Stimulated activated naive CD8-positive, alpha-beta T cell treated with anti-CD3 and anti-CD28 coated beads, Interleukin-15, Interleukin-2, amounts not matched to agents 100 ng/mL and 50 ng/mL, for 24 hours (primary cell): ENCODE results near the gene IFRD2.

Experiments
- H3K27ac Mint-ChIP-seq: one replicate; pipeline ENCODE4 v1.8.0; 2021; ENCODE audit warnings: mild to moderate bottlenecking, mixed read lengths
- H3K27me3 Mint-ChIP-seq: one replicate; pipeline ENCODE4 v1.8.0; 2021; ENCODE audit warnings: mixed read lengths
- H3K36me3 Mint-ChIP-seq: one replicate; pipeline ENCODE4 v1.8.0; 2021; ENCODE audit warnings: low read depth, mixed read lengths
- H3K4me1 Mint-ChIP-seq: one replicate; pipeline ENCODE4 v1.8.0; 2021; ENCODE audit warnings: low read depth, mixed read lengths
- H3K4me3 Mint-ChIP-seq: one replicate; pipeline ENCODE4 v1.8.0; 2021; ENCODE audit warnings: mild to moderate bottlenecking, mixed read lengths
- H3K9me3 Mint-ChIP-seq: one replicate; pipeline ENCODE4 v1.8.0; 2021; ENCODE audit warnings: mixed read lengths

IFRD2 gene

GRCh38 chr3:50298836-50299637, 6.8 kb upstream of the IFRD2 start, which contains the start of the genes HYAL3 and NAA80:
Gene HYAL3 (minus strand): TSS chr3:50299405. CDS start chr3:50295602, 3,803 bp downstream.
Gene NAA80 (minus strand): TSS chr3:50299405. CDS start chr3:50297463, 1,942 bp downstream.
- Mint-ChIP-seq H3K9me3 (no peaks in the 10 kb centered on the region), H3K36me3 (no peaks in the 10 kb centered on the region), H3K4me3 (peak within 1 kb of the TSS; percentile 99), H3K27ac (peak within 1 kb of the TSS; percentile 99), H3K27me3 (no peaks in the 10 kb centered on the region), H3K4me1 (peaks cover 22% of the 10 kb centered on the region)

DNA sequence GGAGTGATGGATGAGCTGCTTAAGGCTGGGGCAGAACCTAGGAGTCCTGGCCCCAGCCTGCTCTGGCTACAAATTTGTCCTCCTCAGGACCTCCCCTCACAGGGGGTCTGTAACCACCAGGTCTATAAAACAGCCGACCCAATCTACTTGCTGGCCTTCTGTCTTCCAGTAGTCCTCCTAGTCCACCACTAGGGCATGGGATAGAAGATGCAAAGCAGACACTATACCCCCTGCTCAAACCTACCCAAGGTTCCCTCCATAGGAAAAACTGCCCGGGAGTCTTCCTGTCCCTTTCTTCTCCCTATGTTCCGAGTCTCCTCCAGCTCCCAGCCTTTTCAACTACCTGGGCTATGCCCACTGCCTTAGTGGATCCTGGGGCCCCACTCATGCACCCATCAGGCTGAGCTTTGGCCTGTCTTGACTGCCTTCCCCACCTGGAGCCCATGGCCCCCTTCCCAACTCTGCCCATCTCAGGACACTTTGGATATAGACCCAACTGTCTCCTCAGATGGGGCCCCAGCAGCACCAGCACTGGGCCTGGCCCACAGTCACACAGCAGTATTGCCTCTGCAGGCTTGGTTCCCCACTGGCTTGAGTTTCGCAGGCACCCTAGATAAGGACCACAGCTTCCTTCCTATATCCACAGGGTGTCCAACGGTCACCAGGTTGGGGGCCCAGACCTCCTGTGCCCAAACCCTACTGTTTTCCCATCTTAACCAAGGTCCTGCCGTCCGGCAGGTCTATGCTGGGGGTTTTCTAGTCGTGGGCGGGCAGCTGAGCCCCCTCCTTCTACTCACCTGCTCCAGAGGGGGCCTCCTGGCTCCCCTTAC, 5.9 kb upstream of the IFRD2 start:
- H3K27ac Mint-ChIP-seq, result peak overlapping the region; percentile 99
- H3K4me1 Mint-ChIP-seq, result peaks cover 22% of the 10 kb centered on the region
- no peaks in the 10 kb centered on the region for H3K36me3 Mint-ChIP-seq
- H3K27me3 Mint-ChIP-seq, result no peaks in the 10 kb centered on the region
- no peaks in the 10 kb centered on the region for H3K9me3 Mint-ChIP-seq
- H3K4me3 Mint-ChIP-seq, result peak overlapping the region; percentile 99

GRCh38 chr3:50297384-50297775, 5.2 kb upstream of the IFRD2 start:
- Mint-ChIP-seq H3K4me1 (peaks cover 29% of the 10 kb centered on the region), H3K27me3 (no peaks in the 10 kb centered on the region), H3K36me3 (no peaks in the 10 kb centered on the region), H3K27ac (no peak overlapping the region), H3K9me3 (no peaks in the 10 kb centered on the region), H3K4me3 (no peak overlapping the region)

- no peak overlapping the region for H3K4me3 Mint-ChIP-seq
- H3K4me1 Mint-ChIP-seq, result peaks cover 30% of the 10 kb centered on the region
- H3K27me3 Mint-ChIP-seq, result no peaks in the 10 kb centered on the region
- no peak overlapping the region for H3K27ac Mint-ChIP-seq
- no peaks in the 10 kb centered on the region for H3K36me3 Mint-ChIP-seq
- no peaks in the 10 kb centered on the region for H3K9me3 Mint-ChIP-seq
Observed at GRCh38 chr3:50296721-50297383, 4.6 kb upstream of the IFRD2 start.

- Mint-ChIP-seq H3K27me3 (no peaks in the 10 kb centered on the region), H3K4me3 (no peak overlapping the region), H3K4me1 (peaks cover 34% of the 10 kb centered on the region), H3K27ac (no peak overlapping the region), H3K9me3 (no peaks in the 10 kb centered on the region), H3K36me3 (peaks cover 5% of the 10 kb centered on the region)
Observed at GRCh38 chr3:50295553-50296431, 3.6 kb upstream of the IFRD2 start.

GRCh38 chr3:50294492-50295403, 2.5 kb upstream of the IFRD2 start:
- Mint-ChIP-seq H3K27me3 (no peaks in the 10 kb centered on the region), H3K36me3 (peaks cover 9% of the 10 kb centered on the region), H3K27ac (no peak overlapping the region), H3K9me3 (no peaks in the 10 kb centered on the region), H3K4me3 (no peak overlapping the region), H3K4me1 (peaks cover 28% of the 10 kb centered on the region)

DNA sequence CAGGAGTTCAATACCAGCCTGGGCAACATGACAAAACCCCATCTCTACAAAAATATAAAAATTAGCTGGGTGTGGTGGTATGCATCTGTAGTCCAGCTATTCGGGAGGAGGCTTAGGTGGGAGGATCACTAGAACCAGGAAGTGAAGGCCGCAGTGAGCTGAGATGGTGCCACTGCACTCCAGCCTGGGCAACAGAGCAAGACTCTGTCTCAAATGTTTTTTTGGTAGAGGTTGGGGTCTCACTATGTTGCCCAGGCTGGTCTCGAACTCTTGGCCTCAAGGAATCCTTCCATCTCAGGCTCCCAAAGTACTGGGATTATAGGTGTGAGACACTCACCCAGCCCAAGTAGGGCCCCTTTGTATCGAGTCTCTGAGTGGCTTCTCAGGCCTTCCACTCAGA, 1.9 kb upstream of the IFRD2 start:
- Mint-ChIP-seq H3K4me3 (no peak overlapping the region), H3K36me3 (peaks cover 16% of the 10 kb centered on the region), H3K27ac (no peak overlapping the region)

DNA sequence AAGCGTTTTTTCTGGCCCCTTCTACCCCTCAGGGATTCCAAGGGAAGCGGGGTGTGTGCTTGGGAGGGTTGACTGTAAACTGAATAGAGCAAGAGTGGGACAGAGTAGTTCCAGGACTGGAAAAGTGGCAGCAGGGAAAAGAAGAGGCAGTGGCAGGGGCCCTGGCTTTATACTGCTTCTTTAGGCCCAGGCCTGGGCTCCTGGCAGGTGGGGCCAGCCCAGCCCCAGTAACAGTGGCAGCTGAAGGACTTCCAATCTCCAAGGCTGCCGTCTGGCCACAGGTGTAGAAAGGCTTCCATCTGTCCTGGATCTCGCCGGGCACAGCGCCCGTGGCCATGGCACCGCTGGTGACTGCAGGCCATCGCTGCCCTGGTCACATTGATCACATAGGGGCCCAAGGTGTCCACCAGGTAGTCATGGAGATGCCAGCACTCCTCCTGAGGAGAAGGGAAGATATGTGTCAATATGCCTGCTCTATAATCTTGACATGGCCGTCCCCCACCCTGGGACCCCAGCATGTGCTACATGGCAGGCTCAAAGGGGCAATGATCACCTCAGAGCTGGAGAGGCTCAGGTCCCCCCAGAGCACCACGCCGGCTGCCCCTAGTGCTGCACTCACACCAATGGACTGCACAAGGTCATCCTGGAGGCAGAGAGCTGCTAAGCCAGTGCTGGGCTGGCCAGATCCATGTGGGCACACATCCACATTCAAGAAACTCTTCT, 1.0 kb upstream of the IFRD2 start:
- Mint-ChIP-seq H3K27ac (peak overlapping the region; percentile 94), H3K36me3 (peaks cover 23% of the 10 kb centered on the region), H3K9me3 (no peaks in the 10 kb centered on the region), H3K4me1 (peaks cover 21% of the 10 kb centered on the region), H3K27me3 (no peaks in the 10 kb centered on the region), H3K4me3 (peak overlapping the region; percentile 87)

More for the DNA sequence above, 1.9 kb upstream of the IFRD2 start:
- no peaks in the 10 kb centered on the region for H3K27me3 Mint-ChIP-seq
- H3K4me1 Mint-ChIP-seq, result peaks cover 25% of the 10 kb centered on the region
- H3K9me3 Mint-ChIP-seq, result no peaks in the 10 kb centered on the region

- Mint-ChIP-seq H3K27ac (peak overlapping the region; percentile 36), H3K27me3 (no peaks in the 10 kb centered on the region), H3K9me3 (no peaks in the 10 kb centered on the region), H3K36me3 (peaks cover 39% of the 10 kb centered on the region), H3K4me1 (peaks cover 17% of the 10 kb centered on the region), H3K4me3 (peak overlapping the region; percentile 87)
Observed at GRCh38 chr3:50290161-50290641, 2.0 kb downstream of the IFRD2 start.

DNA sequence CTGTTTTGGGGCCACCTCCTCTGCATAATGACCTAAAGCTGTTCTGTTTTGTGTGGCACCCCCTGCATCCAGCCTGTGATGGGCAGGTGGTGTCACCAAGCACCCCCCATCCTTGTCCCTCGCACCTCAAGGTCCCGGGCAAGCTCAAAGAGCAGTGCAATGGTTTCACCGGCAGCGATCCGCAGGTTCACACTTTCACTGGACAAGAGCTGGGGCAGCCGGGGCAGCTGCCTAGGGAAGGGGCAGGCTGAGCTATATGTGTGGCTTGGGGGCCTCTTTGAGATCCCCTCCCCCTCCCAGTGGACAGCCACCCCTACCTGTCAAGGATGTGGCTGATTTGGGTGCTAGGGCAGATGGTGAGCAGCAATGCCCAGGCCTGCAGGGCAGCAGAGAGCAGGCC, 3.1 kb downstream of the IFRD2 start:
- Mint-ChIP-seq H3K27ac (no peak overlapping the region), H3K9me3 (no peaks in the 10 kb centered on the region), H3K36me3 (peaks cover 39% of the 10 kb centered on the region), H3K4me1 (peaks cover 17% of the 10 kb centered on the region), H3K4me3 (peak overlapping the region; percentile 87), H3K27me3 (no peaks in the 10 kb centered on the region)

- H3K4me1 Mint-ChIP-seq, result peaks cover 17% of the 10 kb centered on the region
- H3K4me3 Mint-ChIP-seq, result no peak overlapping the region
- no peak overlapping the region for H3K27ac Mint-ChIP-seq
- H3K9me3 Mint-ChIP-seq, result no peaks in the 10 kb centered on the region
- no peaks in the 10 kb centered on the region for H3K27me3 Mint-ChIP-seq
- peaks cover 39% of the 10 kb centered on the region for H3K36me3 Mint-ChIP-seq
Observed at GRCh38 chr3:50288387-50289007, 3.7 kb downstream of the IFRD2 start.

GRCh38 chr3:50287262-50287661, 5.0 kb downstream of the IFRD2 start:
- H3K27ac Mint-ChIP-seq, result no peak overlapping the region
- peaks cover 10% of the 10 kb centered on the region for H3K4me1 Mint-ChIP-seq
- no peaks in the 10 kb centered on the region for H3K9me3 Mint-ChIP-seq
- H3K4me3 Mint-ChIP-seq, result no peak overlapping the region
- H3K27me3 Mint-ChIP-seq, result no peaks in the 10 kb centered on the region
- H3K36me3 Mint-ChIP-seq, result peaks cover 39% of the 10 kb centered on the region
